Thoracic aorta (tissue), 2 donors: Measurements from ENCODE around the gene IGFBP6. TPM values are rescaled to one million over a fixed set of nuclear protein-coding genes. Genes with fewer than 3 reads are reported as not detected.
A peak's percentile ranks its signal among the peaks of the same experiment; 100 is the strongest.

ENCODE experiments used
- ATAC-seq: fragments of 150-250 bp; one replicate; pipeline ENCODE4 v1.8.0; 2017; ENCODE audit warnings: low read depth; ENCODE audit not compliant: insufficient number of reproducible peaks, low FRiP score
- DNase-seq: peaks from one replicate; pipeline ENCODE4 v3.0.0-alpha.2; 2020; ENCODE audit warnings: low spot score
- H3K27ac ChIP-seq, 2 donors: fragments of 200-600 bp; sonication (generic); 1 replicate in 1 of 2; 2 replicates in 1 of 2; pipeline ENCODE4 v1.5.1; 2016; ENCODE audit warnings: mild to moderate bottlenecking in 2 of 2, moderate library complexity in 2 of 2
- H3K27me3 ChIP-seq: fragments of 200-600 bp; sonication (generic); replicated peaks from 2 replicates; pipeline ENCODE4 v1.6.0; 2016; ENCODE audit warnings: mild to moderate bottlenecking; ENCODE audit not compliant: insufficient read depth
- H3K36me3 ChIP-seq: fragments of 200-600 bp; sonication (generic); one replicate; pipeline ENCODE4 v1.5.1; 2016
- H3K4me1 ChIP-seq, 2 donors: fragments of 200-600 bp; sonication (generic); 1 replicate in 1 of 2; 2 replicates in 1 of 2; pipeline versions ENCODE4 v1.5.1 to v1.6.0; 2016; ENCODE audit warnings: low read depth in 2 of 2, mild to moderate bottlenecking in 1 of 2; ENCODE audit not compliant: control insufficient read depth in 1 of 2
- H3K4me3 ChIP-seq: fragments of 200-600 bp; sonication (generic); 2 replicates; pipeline ENCODE4 v1.5.1; 2016; ENCODE audit warnings: mild to moderate bottlenecking
- H3K9me3 ChIP-seq: fragments of 200-600 bp; sonication (generic); 2 replicates; pipeline ENCODE4 v1.5.1; 2016
- CTCF ChIP-seq: fragments of 200-600 bp; sonication (generic); IDR thresholded peaks from one replicate; pipeline ENCODE4 v1.5.1; 2019; ENCODE audit warnings: antibody characterized with exemption
- total RNA-seq, 2 donors: library from RNA; depleted of rRNA; stranded (reverse); fragments of >200 nt; gene quantifications; one replicate each; pipeline versions ENCODE4 v1.1.0 to v1.2.3, GENCODE V29; 2016

Gene IGFBP6
- total RNA-seq, 2 donors from 2014 or later = 1,999 to 2,150 TPM

GRCh38 chr12:53079226-53080117, 18.0 kb upstream of the IGFBP6 start, which contains the start of gene SPRYD3:
Gene SPRYD3, minus strand, starts transcription at chr12:53079390. Its CDS starts 57 bp downstream, at chr12:53079333.
- no peak for TF ChIP-seq CTCF
- ATAC-seq = peak; percentile 97
- no peaks in the 10 kb centered on the region for H3K27me3 ChIP-seq
- no peaks in the 10 kb centered on the region for H3K9me3 ChIP-seq
- H3K36me3 ChIP-seq = peaks cover 26% of the 10 kb centered on the region
- peaks cover 21 to 42% of the 10 kb centered on the region in 2 donors for H3K4me1 ChIP-seq
- DNase-seq = peak; percentile 97
- H3K4me3 ChIP-seq = peak within 1 kb of the TSS; percentile 86
- peak within 1 kb of the TSS; percentile 89 to 92 for H3K27ac ChIP-seq

GRCh38 chr12:53082637-53083175, 14.8 kb upstream of the IGFBP6 start:
- no peak for ATAC-seq

GRCh38 chr12:53086361-53086760, 11.1 kb upstream of the IGFBP6 start:
- TF ChIP-seq CTCF = no peak

More at GRCh38 chr12:53082637-53083175, 14.8 kb upstream of the IGFBP6 start:
- Histone ChIP-seq H3K9me3 (no peaks in the 10 kb centered on the region), H3K27me3 (no peaks in the 10 kb centered on the region), H3K4me1 (peaks cover 13 to 23% of the 10 kb centered on the region in 2 donors), H3K36me3 (no peaks in the 10 kb centered on the region), H3K4me3 (no peak overlapping the region), H3K27ac (no peak overlapping the region)
- no peak for DNase-seq
- no peak for TF ChIP-seq CTCF

GRCh38 chr12:53090105-53090504, 7.4 kb upstream of the IGFBP6 start:
- Histone ChIP-seq H3K4me3 (no peak overlapping the region), H3K4me1 (peaks cover 0 to 6% of the 10 kb centered on the region in 2 donors), H3K9me3 (no peaks in the 10 kb centered on the region), H3K27ac (no peak overlapping the region), H3K27me3 (no peaks in the 10 kb centered on the region), H3K36me3 (no peaks in the 10 kb centered on the region)
- no peak for TF ChIP-seq CTCF
- ATAC-seq (no peak), DNase-seq (no peak)

More at GRCh38 chr12:53086361-53086760, 11.1 kb upstream of the IGFBP6 start:
- Histone ChIP-seq H3K4me3 (no peak overlapping the region), H3K27ac (no peak overlapping the region), H3K36me3 (no peaks in the 10 kb centered on the region), H3K4me1 (no peaks in the 10 kb centered on the region), H3K27me3 (no peaks in the 10 kb centered on the region), H3K9me3 (no peaks in the 10 kb centered on the region)
- DNase-seq = no peak
- no peak for ATAC-seq

- Histone ChIP-seq H3K27me3 (no peaks in the 10 kb centered on the region), H3K36me3 (no peaks in the 10 kb centered on the region), H3K4me1 (peaks cover 0 to 6% of the 10 kb centered on the region in 2 donors), H3K4me3 (no peak overlapping the region), H3K27ac (no peak overlapping the region), H3K9me3 (no peaks in the 10 kb centered on the region)
- ATAC-seq (no peak), DNase-seq (no peak)
- TF ChIP-seq CTCF = no peak
These were observed 6.9 kb upstream of the IGFBP6 start for GRCh38 chr12:53090554-53090953.
